Measurements from ENCODE around the gene GLI2.

DNA sequence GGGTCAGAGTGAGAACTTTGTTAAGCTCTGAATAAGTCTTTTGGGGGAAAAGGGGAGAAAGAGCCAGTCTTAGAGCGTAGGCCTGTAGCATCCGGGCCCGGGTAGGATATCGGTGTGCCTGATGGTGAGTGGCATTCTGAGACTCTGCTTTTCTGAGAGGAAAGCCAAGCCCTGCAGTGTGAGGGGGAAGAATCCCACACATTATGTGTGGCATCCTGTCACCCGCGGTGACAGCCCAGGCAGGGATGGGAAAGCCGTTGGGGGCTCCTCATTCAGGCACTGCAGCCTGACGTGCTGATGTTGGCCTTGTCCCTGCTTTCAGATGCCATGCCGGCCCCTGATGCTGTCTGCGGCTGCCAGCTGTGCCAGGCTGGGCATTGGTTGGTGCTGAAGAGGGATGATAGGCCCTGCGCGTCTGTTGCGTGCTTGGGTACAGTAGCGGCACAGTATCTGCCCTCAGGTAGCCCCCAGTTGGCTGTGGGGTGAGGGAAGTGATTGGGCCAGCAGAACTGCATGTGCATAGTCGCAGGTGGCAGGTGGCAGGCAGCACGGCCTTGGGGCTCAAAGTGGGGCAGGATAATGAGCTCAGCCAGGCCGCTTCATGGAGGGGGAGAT lies 37.6 kb downstream of the GLI2 start:
- TF ChIP-seq SP2 (tag by site-specific recombination; IDR thresholded peaks at IDR 0.05) (no peak), HOXA7 (CRISPR knock-in tag; IDR thresholded peaks at IDR 0.05; ENCODE audit: borderline replicate concordance) (no peak), ZNF10 (tag by site-specific recombination; IDR thresholded peaks at IDR 0.05) (no peak), ZNF785 (tag by site-specific recombination; IDR thresholded peaks at IDR 0.05) (no peak), ZNF416 (tag by site-specific recombination; IDR thresholded peaks at IDR 0.05) (no peak), ZNF292 (tag by site-specific recombination; IDR thresholded peaks at IDR 0.05; ENCODE audit: borderline replicate concordance, low read depth) (no peak), ZNF670 (tag by site-specific recombination; IDR thresholded peaks at IDR 0.05; ENCODE audit: low read depth) (no peak), TCF7L2 (IDR thresholded peaks at IDR 0.05; ENCODE audit: borderline replicate concordance, low read depth, low read length) (no peak)
- TF ChIP-seq, protein P1, sequence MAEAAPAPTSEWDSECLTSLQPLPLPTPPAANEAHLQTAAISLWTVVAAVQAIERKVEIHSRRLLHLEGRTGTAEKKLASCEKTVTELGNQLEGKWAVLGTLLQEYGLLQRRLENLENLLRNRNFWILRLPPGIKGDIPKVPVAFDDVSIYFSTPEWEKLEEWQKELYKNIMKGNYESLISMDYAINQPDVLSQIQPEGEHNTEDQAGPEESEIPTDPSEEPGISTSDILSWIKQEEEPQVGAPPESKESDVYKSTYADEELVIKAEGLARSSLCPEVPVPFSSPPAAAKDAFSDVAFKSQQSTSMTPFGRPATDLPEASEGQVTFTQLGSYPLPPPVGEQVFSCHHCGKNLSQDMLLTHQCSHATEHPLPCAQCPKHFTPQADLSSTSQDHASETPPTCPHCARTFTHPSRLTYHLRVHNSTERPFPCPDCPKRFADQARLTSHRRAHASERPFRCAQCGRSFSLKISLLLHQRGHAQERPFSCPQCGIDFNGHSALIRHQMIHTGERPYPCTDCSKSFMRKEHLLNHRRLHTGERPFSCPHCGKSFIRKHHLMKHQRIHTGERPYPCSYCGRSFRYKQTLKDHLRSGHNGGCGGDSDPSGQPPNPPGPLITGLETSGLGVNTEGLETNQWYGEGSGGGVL (tag by site-specific recombination; IDR thresholded peaks at IDR 0.05), result no peak
- TF ChIP-seq, protein P2, sequence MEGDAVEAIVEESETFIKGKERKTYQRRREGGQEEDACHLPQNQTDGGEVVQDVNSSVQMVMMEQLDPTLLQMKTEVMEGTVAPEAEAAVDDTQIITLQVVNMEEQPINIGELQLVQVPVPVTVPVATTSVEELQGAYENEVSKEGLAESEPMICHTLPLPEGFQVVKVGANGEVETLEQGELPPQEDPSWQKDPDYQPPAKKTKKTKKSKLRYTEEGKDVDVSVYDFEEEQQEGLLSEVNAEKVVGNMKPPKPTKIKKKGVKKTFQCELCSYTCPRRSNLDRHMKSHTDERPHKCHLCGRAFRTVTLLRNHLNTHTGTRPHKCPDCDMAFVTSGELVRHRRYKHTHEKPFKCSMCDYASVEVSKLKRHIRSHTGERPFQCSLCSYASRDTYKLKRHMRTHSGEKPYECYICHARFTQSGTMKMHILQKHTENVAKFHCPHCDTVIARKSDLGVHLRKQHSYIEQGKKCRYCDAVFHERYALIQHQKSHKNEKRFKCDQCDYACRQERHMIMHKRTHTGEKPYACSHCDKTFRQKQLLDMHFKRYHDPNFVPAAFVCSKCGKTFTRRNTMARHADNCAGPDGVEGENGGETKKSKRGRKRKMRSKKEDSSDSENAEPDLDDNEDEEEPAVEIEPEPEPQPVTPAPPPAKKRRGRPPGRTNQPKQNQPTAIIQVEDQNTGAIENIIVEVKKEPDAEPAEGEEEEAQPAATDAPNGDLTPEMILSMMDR (tag by site-specific recombination; IDR thresholded peaks at IDR 0.05), result no peak
- TF ChIP-seq, protein P3, sequence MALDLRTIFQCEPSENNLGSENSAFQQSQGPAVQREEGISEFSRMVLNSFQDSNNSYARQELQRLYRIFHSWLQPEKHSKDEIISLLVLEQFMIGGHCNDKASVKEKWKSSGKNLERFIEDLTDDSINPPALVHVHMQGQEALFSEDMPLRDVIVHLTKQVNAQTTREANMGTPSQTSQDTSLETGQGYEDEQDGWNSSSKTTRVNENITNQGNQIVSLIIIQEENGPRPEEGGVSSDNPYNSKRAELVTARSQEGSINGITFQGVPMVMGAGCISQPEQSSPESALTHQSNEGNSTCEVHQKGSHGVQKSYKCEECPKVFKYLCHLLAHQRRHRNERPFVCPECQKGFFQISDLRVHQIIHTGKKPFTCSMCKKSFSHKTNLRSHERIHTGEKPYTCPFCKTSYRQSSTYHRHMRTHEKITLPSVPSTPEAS (tag by site-specific recombination; IDR thresholded peaks at IDR 0.05), result no peak
- TF ChIP-seq, protein P4, sequence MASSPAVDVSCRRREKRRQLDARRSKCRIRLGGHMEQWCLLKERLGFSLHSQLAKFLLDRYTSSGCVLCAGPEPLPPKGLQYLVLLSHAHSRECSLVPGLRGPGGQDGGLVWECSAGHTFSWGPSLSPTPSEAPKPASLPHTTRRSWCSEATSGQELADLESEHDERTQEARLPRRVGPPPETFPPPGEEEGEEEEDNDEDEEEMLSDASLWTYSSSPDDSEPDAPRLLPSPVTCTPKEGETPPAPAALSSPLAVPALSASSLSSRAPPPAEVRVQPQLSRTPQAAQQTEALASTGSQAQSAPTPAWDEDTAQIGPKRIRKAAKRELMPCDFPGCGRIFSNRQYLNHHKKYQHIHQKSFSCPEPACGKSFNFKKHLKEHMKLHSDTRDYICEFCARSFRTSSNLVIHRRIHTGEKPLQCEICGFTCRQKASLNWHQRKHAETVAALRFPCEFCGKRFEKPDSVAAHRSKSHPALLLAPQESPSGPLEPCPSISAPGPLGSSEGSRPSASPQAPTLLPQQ (tag by site-specific recombination; IDR thresholded peaks at IDR 0.05), result no peak
- TF ChIP-seq, protein P5, sequence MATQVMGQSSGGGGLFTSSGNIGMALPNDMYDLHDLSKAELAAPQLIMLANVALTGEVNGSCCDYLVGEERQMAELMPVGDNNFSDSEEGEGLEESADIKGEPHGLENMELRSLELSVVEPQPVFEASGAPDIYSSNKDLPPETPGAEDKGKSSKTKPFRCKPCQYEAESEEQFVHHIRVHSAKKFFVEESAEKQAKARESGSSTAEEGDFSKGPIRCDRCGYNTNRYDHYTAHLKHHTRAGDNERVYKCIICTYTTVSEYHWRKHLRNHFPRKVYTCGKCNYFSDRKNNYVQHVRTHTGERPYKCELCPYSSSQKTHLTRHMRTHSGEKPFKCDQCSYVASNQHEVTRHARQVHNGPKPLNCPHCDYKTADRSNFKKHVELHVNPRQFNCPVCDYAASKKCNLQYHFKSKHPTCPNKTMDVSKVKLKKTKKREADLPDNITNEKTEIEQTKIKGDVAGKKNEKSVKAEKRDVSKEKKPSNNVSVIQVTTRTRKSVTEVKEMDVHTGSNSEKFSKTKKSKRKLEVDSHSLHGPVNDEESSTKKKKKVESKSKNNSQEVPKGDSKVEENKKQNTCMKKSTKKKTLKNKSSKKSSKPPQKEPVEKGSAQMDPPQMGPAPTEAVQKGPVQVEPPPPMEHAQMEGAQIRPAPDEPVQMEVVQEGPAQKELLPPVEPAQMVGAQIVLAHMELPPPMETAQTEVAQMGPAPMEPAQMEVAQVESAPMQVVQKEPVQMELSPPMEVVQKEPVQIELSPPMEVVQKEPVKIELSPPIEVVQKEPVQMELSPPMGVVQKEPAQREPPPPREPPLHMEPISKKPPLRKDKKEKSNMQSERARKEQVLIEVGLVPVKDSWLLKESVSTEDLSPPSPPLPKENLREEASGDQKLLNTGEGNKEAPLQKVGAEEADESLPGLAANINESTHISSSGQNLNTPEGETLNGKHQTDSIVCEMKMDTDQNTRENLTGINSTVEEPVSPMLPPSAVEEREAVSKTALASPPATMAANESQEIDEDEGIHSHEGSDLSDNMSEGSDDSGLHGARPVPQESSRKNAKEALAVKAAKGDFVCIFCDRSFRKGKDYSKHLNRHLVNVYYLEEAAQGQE (tag by site-specific recombination; IDR thresholded peaks at IDR 0.05), result no peak
- TF ChIP-seq, protein P6, sequence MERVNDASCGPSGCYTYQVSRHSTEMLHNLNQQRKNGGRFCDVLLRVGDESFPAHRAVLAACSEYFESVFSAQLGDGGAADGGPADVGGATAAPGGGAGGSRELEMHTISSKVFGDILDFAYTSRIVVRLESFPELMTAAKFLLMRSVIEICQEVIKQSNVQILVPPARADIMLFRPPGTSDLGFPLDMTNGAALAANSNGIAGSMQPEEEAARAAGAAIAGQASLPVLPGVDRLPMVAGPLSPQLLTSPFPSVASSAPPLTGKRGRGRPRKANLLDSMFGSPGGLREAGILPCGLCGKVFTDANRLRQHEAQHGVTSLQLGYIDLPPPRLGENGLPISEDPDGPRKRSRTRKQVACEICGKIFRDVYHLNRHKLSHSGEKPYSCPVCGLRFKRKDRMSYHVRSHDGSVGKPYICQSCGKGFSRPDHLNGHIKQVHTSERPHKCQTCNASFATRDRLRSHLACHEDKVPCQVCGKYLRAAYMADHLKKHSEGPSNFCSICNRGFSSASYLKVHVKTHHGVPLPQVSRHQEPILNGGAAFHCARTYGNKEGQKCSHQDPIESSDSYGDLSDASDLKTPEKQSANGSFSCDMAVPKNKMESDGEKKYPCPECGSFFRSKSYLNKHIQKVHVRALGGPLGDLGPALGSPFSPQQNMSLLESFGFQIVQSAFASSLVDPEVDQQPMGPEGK (tag by site-specific recombination; IDR thresholded peaks at IDR 0.05), result no peak
